Measurements from ENCODE around the gene NFATC1.

The NFATC1 gene

GRCh38 chr18:79563949-79564348 lies 168.2 kb downstream of the NFATC1 start:
- Histone ChIP-seq H3K9me3 (ENCODE audit: control insufficient read depth, insufficient read depth, low read length) (0 out of 2 replicates have a peak, but pooled peaks cover 2% of the 10 kb centered on the region), H3K4me1 (ENCODE audit: insufficient read depth, low read length) (peaks cover 17% of the 10 kb centered on the region; the same call in 1 of the 2 replicates), H3K36me3 (ENCODE audit: insufficient read depth, low read length) (no peaks in the 10 kb centered on the region), H3K9ac (ENCODE audit: low read depth, low read length) (no peak overlapping the region)

GRCh38 chr18:79564441-79564840 lies 168.7 kb downstream of the NFATC1 start:
- Histone ChIP-seq H3K36me3 (ENCODE audit: insufficient read depth, low read length) (no peaks in the 10 kb centered on the region), H3K4me1 (ENCODE audit: insufficient read depth, low read length) (peaks cover 17% of the 10 kb centered on the region; the same call in 1 of the 2 replicates)

DNA sequence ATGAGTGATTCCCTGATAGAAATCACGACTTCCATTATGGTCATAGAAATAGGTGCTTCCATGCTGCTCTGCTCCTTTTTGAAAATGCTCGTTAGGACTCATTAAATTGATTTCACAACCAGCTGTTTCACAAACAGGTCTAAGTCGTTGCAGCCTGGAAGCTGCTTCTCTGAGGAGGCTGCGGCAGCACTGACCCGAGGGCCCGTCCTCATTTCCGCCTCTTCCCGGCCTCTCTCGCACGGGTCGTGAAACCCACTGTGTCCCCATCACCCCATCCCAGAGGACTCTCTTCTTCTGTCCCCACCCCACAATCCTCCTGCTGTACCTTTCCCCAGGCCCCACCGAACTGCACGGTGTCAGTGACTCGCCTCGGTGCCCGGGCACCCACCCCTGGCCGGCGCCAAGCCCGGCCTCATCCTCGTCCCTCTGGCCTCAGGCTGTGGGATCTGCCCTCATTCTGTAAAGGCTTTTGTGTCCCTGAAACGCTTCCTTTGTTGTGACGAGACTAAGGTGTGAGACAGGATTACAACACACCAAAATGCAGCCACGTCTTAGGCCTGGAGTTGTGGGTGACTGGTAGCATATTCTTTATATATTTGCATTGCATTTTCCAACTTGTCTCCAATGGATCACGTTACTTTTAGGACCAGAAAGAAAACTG lies 171.2 kb downstream of the NFATC1 start:
- Histone ChIP-seq H3K9ac (ENCODE audit: low read depth, low read length) (no peak overlapping the region), H3K4me1 (ENCODE audit: insufficient read depth, low read length) (peaks cover 17% of the 10 kb centered on the region; the same call in 1 of the 2 replicates), H3K9me3 (ENCODE audit: control insufficient read depth, insufficient read depth, low read length) (no peaks in the 10 kb centered on the region), H3K36me3 (ENCODE audit: insufficient read depth, low read length) (no peaks in the 10 kb centered on the region)

More at GRCh38 chr18:79564441-79564840, 168.7 kb downstream of the NFATC1 start:
- H3K9ac ChIP-seq (ENCODE audit: low read depth, low read length) = no peak overlapping the region
- 0 out of 2 replicates have a peak, but pooled peaks cover 2% of the 10 kb centered on the region for H3K9me3 ChIP-seq (ENCODE audit: control insufficient read depth, insufficient read depth, low read length)

DNA sequence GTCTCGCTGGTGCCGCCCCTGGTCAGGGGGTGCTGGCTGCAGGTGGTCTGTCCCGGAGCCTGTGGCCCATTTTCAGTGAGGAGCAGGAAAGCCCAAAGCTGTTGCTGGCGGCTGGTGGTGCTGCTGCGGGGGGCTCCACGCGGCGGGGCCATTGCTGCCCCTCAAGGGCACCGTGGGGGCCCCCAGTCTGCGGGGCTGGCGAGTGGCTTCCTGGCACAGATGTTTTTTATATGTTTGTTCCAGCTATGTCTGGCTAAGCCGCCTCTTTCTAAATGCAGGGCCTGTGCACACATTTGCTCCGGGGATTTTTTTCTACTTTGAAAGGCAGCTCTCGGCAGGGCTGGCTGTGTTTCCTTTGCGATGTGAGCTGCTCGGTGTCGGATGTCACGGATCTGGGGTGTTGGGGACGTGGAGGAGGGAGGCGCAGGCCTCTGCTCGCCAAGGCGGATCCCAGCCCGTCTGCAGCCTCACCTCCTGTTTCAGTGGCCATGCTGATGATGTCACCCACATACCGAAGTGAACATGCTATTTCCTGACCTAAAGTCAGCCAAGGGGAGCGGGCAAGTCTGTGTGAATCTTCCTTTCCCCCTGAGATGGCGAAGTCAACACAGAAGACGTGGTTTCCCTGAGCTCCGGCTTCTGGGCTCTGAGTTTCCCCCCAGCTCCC lies 171.9 kb downstream of the NFATC1 start:
- Histone ChIP-seq H3K9me3 (ENCODE audit: control insufficient read depth, insufficient read depth, low read length) (peaks cover 2% of the 10 kb centered on the region; the same call in 1 of the 2 replicates), H3K36me3 (ENCODE audit: insufficient read depth, low read length) (no peaks in the 10 kb centered on the region), H3K4me1 (ENCODE audit: insufficient read depth, low read length) (peaks cover 17% of the 10 kb centered on the region; the same call in 1 of the 2 replicates), H3K9ac (ENCODE audit: low read depth, low read length) (no peak overlapping the region)

- H3K4me1 ChIP-seq (ENCODE audit: insufficient read depth, low read length) = peaks cover 17% of the 10 kb centered on the region; the same call in 1 of the 2 replicates
- H3K36me3 ChIP-seq (ENCODE audit: insufficient read depth, low read length) = no peaks in the 10 kb centered on the region
- H3K9me3 ChIP-seq (ENCODE audit: control insufficient read depth, insufficient read depth, low read length) = peaks cover 9% of the 10 kb centered on the region
- H3K9ac ChIP-seq (ENCODE audit: low read depth, low read length) = no peak overlapping the region
Measured at GRCh38 chr18:79568543-79569205, 172.9 kb downstream of the NFATC1 start.

DNA sequence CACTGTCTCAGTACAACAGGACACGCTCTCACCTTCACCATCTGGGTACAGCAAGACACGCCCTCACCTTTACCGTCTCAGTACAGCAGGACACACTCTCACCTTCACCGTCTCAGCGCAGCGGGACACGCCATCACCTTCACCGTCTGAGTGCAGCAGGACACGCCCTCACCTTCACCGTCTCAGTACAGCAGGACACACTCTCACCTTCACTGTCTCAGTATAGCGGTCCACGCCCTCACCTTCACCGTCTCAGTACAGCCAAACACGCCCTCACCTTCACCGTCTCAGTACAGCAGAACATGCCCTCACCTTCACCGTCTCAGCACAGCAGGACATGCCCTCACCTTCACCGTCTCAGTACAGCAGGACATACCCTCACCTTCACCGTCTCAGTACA lies 174.0 kb downstream of the NFATC1 start:
- H3K4me1 ChIP-seq (ENCODE audit: insufficient read depth, low read length) = peaks cover 17% of the 10 kb centered on the region; the same call in 1 of the 2 replicates
- H3K9ac ChIP-seq (ENCODE audit: low read depth, low read length) = no peak overlapping the region
- H3K9me3 ChIP-seq (ENCODE audit: control insufficient read depth, insufficient read depth, low read length) = peaks cover 9% of the 10 kb centered on the region
- no peaks in the 10 kb centered on the region for H3K36me3 ChIP-seq (ENCODE audit: insufficient read depth, low read length)

DNA sequence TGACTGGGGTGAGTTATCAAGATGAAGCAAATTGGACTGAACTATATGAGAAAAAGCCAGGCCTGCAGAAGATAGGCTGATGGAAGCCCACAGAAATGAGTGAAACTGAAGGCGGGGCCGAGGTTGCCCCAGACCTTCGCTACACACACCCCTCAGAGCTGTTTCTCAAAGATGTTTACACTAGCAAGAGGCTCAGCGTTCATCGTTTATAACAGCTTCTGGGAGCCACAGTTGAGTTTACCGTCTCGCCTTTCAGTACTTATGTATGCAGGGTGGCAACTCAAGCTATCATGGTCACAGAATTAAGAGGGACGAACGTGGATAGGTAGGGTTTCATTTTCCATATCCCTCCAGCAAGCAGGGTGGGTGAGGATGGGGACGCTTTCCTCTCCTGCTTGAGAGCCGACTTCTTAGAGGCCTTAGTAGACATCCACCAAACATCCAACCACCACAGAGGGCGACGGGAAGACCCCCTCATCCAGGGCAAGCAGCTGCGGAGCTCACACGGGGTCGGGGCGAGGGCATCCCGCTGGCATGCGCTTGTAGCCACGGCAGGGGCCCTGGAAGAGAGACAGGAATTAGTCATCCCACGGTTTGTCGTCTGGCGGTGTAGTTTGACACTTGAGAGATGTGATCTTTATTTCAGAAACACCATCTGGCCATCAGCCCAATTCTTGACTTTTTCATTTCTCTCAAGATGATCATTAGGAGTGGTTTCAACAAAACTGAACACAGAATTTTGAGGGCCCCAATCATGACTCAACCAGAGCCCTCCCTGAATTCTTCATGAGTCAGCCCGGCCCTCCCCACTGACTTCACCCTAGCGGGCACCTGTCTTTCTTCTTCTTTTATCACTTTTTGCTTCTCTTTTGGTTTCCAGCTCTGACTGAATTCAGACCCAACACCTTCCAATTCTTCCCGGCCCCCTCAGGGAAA lies 174.8 kb downstream of the NFATC1 start:
- Histone ChIP-seq H3K9ac (ENCODE audit: low read depth, low read length) (no peak overlapping the region; the same call in 1 of the 2 replicates), H3K9me3 (ENCODE audit: control insufficient read depth, insufficient read depth, low read length) (peaks cover 9% of the 10 kb centered on the region), H3K4me1 (ENCODE audit: insufficient read depth, low read length) (peaks cover 17% of the 10 kb centered on the region; the same call in 1 of the 2 replicates), H3K36me3 (ENCODE audit: insufficient read depth, low read length) (no peaks in the 10 kb centered on the region)

GRCh38 chr18:79571211-79572092 lies 175.7 kb downstream of the NFATC1 start:
- Histone ChIP-seq H3K9ac (ENCODE audit: low read depth, low read length) (no peak overlapping the region), H3K9me3 (ENCODE audit: control insufficient read depth, insufficient read depth, low read length) (peaks cover 9% of the 10 kb centered on the region), H3K4me1 (ENCODE audit: insufficient read depth, low read length) (peaks cover 17% of the 10 kb centered on the region; the same call in 1 of the 2 replicates), H3K36me3 (ENCODE audit: insufficient read depth, low read length) (no peaks in the 10 kb centered on the region)

GRCh38 chr18:79572093-79572780 lies 176.5 kb downstream of the NFATC1 start:
- Histone ChIP-seq H3K4me1 (ENCODE audit: insufficient read depth, low read length) (peaks cover 11% of the 10 kb centered on the region; the same call in 1 of the 2 replicates), H3K9ac (ENCODE audit: low read depth, low read length) (no peak overlapping the region), H3K9me3 (ENCODE audit: control insufficient read depth, insufficient read depth, low read length) (peaks cover 9% of the 10 kb centered on the region), H3K36me3 (ENCODE audit: insufficient read depth, low read length) (no peaks in the 10 kb centered on the region)

GRCh38 chr18:79572848-79573451 lies 177.2 kb downstream of the NFATC1 start:
- H3K36me3 ChIP-seq (ENCODE audit: insufficient read depth, low read length) = no peaks in the 10 kb centered on the region
- no peak overlapping the region for H3K9ac ChIP-seq (ENCODE audit: low read depth, low read length)
- H3K4me1 ChIP-seq (ENCODE audit: insufficient read depth, low read length) = peaks cover 5% of the 10 kb centered on the region; the same call in 1 of the 2 replicates

DNA sequence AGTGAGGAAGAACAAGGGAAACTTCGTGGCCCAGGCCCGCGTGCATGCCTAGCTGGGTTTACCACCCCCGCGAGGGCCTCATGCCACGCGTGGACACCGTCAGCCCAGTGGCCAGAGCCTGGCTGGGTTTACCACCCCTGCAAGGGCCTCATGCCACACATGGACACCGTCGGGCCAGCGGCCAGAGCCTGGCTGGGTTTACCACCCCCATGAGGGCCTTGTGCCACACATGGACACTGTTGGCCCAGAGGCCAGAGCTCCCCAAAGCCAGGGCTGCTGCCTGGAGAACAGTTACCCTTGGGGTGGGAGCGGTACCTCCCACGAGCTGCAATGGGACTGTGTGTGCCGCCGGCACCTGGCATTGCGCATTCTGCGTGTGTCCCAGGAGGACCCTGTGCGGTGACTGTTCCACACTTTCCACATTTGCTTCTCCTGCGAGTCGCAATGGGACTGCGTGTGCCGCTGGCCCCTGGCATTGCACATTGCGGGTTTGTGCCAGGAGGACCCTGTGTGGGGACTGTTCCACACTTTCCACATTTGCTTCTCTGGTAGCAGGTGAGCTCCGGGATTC lies 178.3 kb downstream of the NFATC1 start:
- no peak overlapping the region for H3K9ac ChIP-seq (ENCODE audit: low read depth, low read length)
- no peaks in the 10 kb centered on the region; the same call in 1 of the 2 replicates for H3K4me1 ChIP-seq (ENCODE audit: insufficient read depth, low read length)
- no peaks in the 10 kb centered on the region for H3K36me3 ChIP-seq (ENCODE audit: insufficient read depth, low read length)
- peaks cover 9% of the 10 kb centered on the region for H3K9me3 ChIP-seq (ENCODE audit: control insufficient read depth, insufficient read depth, low read length)

More at GRCh38 chr18:79572848-79573451, 177.2 kb downstream of the NFATC1 start:
- peaks cover 9% of the 10 kb centered on the region for H3K9me3 ChIP-seq (ENCODE audit: control insufficient read depth, insufficient read depth, low read length)

GRCh38 chr18:79574938-79575525 lies 179.3 kb downstream of the NFATC1 start:
- Histone ChIP-seq H3K9ac (ENCODE audit: low read depth, low read length) (no peak overlapping the region), H3K4me1 (ENCODE audit: insufficient read depth, low read length) (no peaks in the 10 kb centered on the region; the same call in 1 of the 2 replicates), H3K9me3 (ENCODE audit: control insufficient read depth, insufficient read depth, low read length) (peaks cover 9% of the 10 kb centered on the region), H3K36me3 (ENCODE audit: insufficient read depth, low read length) (no peaks in the 10 kb centered on the region)

Data from ES-I3 (cell line).